Measurements from ENCODE around the gene PPA1.
A peak's percentile ranks its signal among the peaks of the same experiment; 100 is the strongest.
"Not testable (repeated sequence)": the region's sequence is repeated elsewhere in the genome, so short reads cannot be mapped to it uniquely, and the experiment has no call there.

PPA1 gene

GRCh38 chr10:70183304-70183703 lies 49.9 kb downstream of the PPA1 start:
- Mint-ChIP-seq H3K27me3 (peaks cover 15% of the 10 kb centered on the region), H3K4me1 (peaks cover 3% of the 10 kb centered on the region), H3K27ac (no peak overlapping the region), H3K9me3 (peaks cover 3% of the 10 kb centered on the region), H3K36me3 (peaks cover 3% of the 10 kb centered on the region), H3K4me3 (no peak overlapping the region)
- ATAC-seq (ENCODE audit: low read depth) (no peak), DNase-seq (ENCODE audit: low spot score in 2 of 2) (no peak)

DNA sequence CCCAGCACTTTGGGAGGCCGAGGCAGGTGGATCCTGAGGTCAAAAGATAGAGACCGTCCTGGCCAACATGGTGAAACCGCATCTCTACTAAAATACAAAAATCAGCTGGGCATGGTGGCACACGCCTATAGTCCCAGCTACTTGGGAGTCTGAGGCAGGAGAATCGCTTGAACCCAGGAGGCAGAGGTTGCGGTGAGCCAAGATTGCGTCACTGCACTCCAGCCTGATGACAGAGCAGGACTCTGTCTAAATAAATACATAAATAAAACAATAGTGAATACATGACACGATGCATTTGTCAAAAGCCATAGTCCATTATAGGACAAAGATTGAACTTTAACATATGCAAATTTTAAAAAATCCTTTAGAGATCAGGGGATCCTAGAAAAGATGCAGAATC lies 54.0 kb downstream of the PPA1 start:
- not testable (repeated sequence) for H3K27ac Mint-ChIP-seq; DNase-seq (ENCODE audit: low spot score in 2 of 2); H3K4me1 Mint-ChIP-seq; H3K36me3 Mint-ChIP-seq; H3K9me3 Mint-ChIP-seq; H3K4me3 Mint-ChIP-seq; ATAC-seq (ENCODE audit: low read depth)
- peaks cover 13% of the 10 kb centered on the region for H3K27me3 Mint-ChIP-seq

DNA sequence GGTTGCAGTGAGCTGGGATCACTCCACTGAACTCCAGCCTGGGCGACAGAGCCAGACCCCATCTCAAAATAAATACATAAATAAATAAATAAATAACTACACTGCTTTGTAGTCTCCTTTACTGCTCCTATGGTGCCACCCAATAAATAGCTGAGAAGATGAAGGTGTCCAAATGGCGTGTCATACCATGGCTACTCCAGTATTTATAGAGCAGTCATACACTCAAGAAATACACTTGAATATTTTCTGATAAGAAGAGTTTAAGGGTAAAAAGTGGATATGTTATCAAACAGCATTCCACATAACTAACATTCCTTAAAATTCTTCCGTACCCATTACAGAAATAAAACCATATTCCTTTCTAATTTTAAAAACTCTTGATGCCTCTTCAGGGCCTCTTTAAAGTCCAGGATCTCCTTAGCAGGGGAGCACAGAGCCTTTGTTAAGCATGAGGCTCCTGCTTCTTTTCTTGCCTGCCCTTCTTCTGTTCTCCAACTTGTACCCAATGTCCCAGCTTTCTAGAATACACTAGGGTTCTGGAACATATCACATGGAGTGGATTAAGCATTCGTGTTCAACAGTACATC lies 55.0 kb downstream of the PPA1 start:
- peaks cover 4% of the 10 kb centered on the region for H3K4me1 Mint-ChIP-seq
- no peak overlapping the region for H3K4me3 Mint-ChIP-seq
- peaks cover 3% of the 10 kb centered on the region for H3K9me3 Mint-ChIP-seq
- H3K36me3 Mint-ChIP-seq, result peaks cover 3% of the 10 kb centered on the region
- H3K27me3 Mint-ChIP-seq, result peaks cover 11% of the 10 kb centered on the region
- no peak for DNase-seq (ENCODE audit: low spot score in 2 of 2)
- H3K27ac Mint-ChIP-seq, result no peak overlapping the region
- no peak for ATAC-seq (ENCODE audit: low read depth)

- ATAC-seq (ENCODE audit: low read depth) (no peak), DNase-seq (ENCODE audit: low spot score in 2 of 2) (no peak)
- Mint-ChIP-seq H3K27me3 (peaks cover 10% of the 10 kb centered on the region), H3K4me3 (no peak overlapping the region), H3K9me3 (peaks cover 3% of the 10 kb centered on the region), H3K4me1 (peaks cover 2% of the 10 kb centered on the region), H3K27ac (no peak overlapping the region), H3K36me3 (peaks cover 3% of the 10 kb centered on the region)
Measured at GRCh38 chr10:70176441-70176840, 56.8 kb downstream of the PPA1 start.

GRCh38 chr10:70175516-70175915 lies 57.7 kb downstream of the PPA1 start:
- ATAC-seq (ENCODE audit: low read depth), result no peak
- Mint-ChIP-seq H3K27me3 (peaks cover 6% of the 10 kb centered on the region), H3K27ac (no peak overlapping the region), H3K9me3 (peaks cover 3% of the 10 kb centered on the region), H3K4me1 (peaks cover 2% of the 10 kb centered on the region), H3K36me3 (peaks cover 3% of the 10 kb centered on the region), H3K4me3 (no peak overlapping the region)
- no peak for DNase-seq (ENCODE audit: low spot score in 2 of 2)

DNA sequence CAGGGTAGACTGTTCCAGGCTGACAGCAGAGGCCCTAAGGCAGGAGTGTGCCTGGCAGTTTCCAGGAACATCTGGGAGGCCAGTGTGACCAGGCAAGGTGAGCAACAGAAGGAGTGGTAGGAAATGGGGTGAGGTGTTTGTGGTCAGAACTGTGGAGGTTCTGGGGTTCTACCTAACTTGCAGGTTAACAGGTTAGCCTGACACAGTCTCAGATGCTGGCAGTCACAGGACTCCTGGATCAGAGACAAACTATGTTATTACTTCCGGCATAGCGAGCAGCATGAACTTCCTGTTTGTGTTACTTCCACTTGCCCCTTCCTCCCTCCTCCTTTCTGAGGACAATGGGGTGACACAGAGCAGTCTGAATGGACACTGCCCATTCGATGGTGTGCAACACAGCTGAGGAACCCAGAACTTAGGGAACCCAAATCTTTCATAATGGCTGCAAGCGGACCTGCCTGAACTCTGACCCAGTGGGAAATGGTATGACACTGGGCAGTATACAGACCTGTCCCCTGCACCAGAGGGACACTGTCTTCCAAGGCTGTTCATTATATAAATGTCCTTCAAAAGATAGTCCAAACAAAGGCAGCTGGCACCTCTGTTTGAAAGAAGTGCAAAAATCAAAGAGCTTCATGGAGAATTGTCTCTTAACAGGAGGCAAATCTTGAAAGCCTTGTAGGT lies 59.0 kb downstream of the PPA1 start:
- Mint-ChIP-seq H3K27ac (no peak overlapping the region), H3K9me3 (no peaks in the 10 kb centered on the region), H3K27me3 (no peaks in the 10 kb centered on the region), H3K36me3 (no peaks in the 10 kb centered on the region), H3K4me3 (no peak overlapping the region), H3K4me1 (peaks cover 7% of the 10 kb centered on the region)
- DNase-seq (ENCODE audit: low spot score in 2 of 2) (peak in 1 of 2 donors; percentile 5), ATAC-seq (ENCODE audit: low read depth) (no peak)

GRCh38 chr10:70169649-70170364 lies 63.4 kb downstream of the PPA1 start:
- ATAC-seq (ENCODE audit: low read depth), result peak; percentile 14
- peaks cover 25% of the 10 kb centered on the region for H3K4me1 Mint-ChIP-seq
- peak in 1 of 2 donors; percentile 7 for DNase-seq (ENCODE audit: low spot score in 2 of 2)
- no peaks in the 10 kb centered on the region for H3K27me3 Mint-ChIP-seq
- no peaks in the 10 kb centered on the region for H3K9me3 Mint-ChIP-seq
- H3K27ac Mint-ChIP-seq, result peak overlapping the region; percentile 98
- peak overlapping the region; percentile 98 for H3K4me3 Mint-ChIP-seq
- peaks cover 4% of the 10 kb centered on the region for H3K36me3 Mint-ChIP-seq

GRCh38 chr10:70169011-70169410 lies 64.2 kb downstream of the PPA1 start:
- ATAC-seq (ENCODE audit: low read depth) (no peak), DNase-seq (ENCODE audit: low spot score in 2 of 2) (no peak)
- peaks cover 28% of the 10 kb centered on the region for H3K4me1 Mint-ChIP-seq

GRCh38 chr10:70167246-70167645 lies 66.0 kb downstream of the PPA1 start:
- Mint-ChIP-seq H3K27ac (no peak overlapping the region), H3K9me3 (no peaks in the 10 kb centered on the region), H3K4me3 (peak overlapping the region; percentile 32), H3K4me1 (peaks cover 39% of the 10 kb centered on the region), H3K36me3 (peaks cover 8% of the 10 kb centered on the region), H3K27me3 (no peaks in the 10 kb centered on the region)
- DNase-seq (ENCODE audit: low spot score in 2 of 2) (no peak), ATAC-seq (ENCODE audit: low read depth) (no peak)

More at GRCh38 chr10:70169011-70169410, 64.2 kb downstream of the PPA1 start:
- H3K27ac Mint-ChIP-seq, result peak overlapping the region; percentile 98
- H3K27me3 Mint-ChIP-seq, result no peaks in the 10 kb centered on the region
- H3K9me3 Mint-ChIP-seq, result no peaks in the 10 kb centered on the region
- peaks cover 4% of the 10 kb centered on the region for H3K36me3 Mint-ChIP-seq
- peak overlapping the region; percentile 98 for H3K4me3 Mint-ChIP-seq

GRCh38 chr10:70166394-70166793 lies 66.8 kb downstream of the PPA1 start:
- H3K4me3 Mint-ChIP-seq, result no peak overlapping the region

GRCh38 chr10:70164163-70164562 lies 69.1 kb downstream of the PPA1 start:
- H3K4me3 Mint-ChIP-seq, result no peak overlapping the region
- H3K36me3 Mint-ChIP-seq, result peaks cover 18% of the 10 kb centered on the region
- H3K27me3 Mint-ChIP-seq, result no peaks in the 10 kb centered on the region
- no peaks in the 10 kb centered on the region for H3K9me3 Mint-ChIP-seq
- H3K27ac Mint-ChIP-seq, result no peak overlapping the region
- DNase-seq (ENCODE audit: low spot score in 2 of 2), result no peak
- ATAC-seq (ENCODE audit: low read depth), result no peak
- peaks cover 39% of the 10 kb centered on the region for H3K4me1 Mint-ChIP-seq

More at GRCh38 chr10:70166394-70166793, 66.8 kb downstream of the PPA1 start:
- Mint-ChIP-seq H3K36me3 (peaks cover 13% of the 10 kb centered on the region), H3K27ac (no peak overlapping the region), H3K4me1 (peaks cover 43% of the 10 kb centered on the region), H3K27me3 (no peaks in the 10 kb centered on the region), H3K9me3 (no peaks in the 10 kb centered on the region)
- ATAC-seq (ENCODE audit: low read depth) (no peak), DNase-seq (ENCODE audit: low spot score in 2 of 2) (no peak)

- Mint-ChIP-seq H3K27ac (no peak overlapping the region), H3K4me1 (peaks cover 34% of the 10 kb centered on the region), H3K4me3 (no peak overlapping the region), H3K27me3 (no peaks in the 10 kb centered on the region), H3K36me3 (peaks cover 23% of the 10 kb centered on the region), H3K9me3 (no peaks in the 10 kb centered on the region)
- ATAC-seq (ENCODE audit: low read depth) (no peak), DNase-seq (ENCODE audit: low spot score in 2 of 2) (no peak)
Measured at GRCh38 chr10:70163448-70163847, 69.8 kb downstream of the PPA1 start.

GRCh38 chr10:70162892-70163201 lies 70.4 kb downstream of the PPA1 start:
- Mint-ChIP-seq H3K27me3 (no peaks in the 10 kb centered on the region), H3K4me3 (no peak overlapping the region), H3K36me3 (peaks cover 23% of the 10 kb centered on the region), H3K9me3 (no peaks in the 10 kb centered on the region), H3K4me1 (peaks cover 32% of the 10 kb centered on the region), H3K27ac (peak overlapping the region; percentile 63)
- DNase-seq (ENCODE audit: low spot score in 2 of 2) (no peak), ATAC-seq (ENCODE audit: low read depth) (peak; percentile 45)

DNA sequence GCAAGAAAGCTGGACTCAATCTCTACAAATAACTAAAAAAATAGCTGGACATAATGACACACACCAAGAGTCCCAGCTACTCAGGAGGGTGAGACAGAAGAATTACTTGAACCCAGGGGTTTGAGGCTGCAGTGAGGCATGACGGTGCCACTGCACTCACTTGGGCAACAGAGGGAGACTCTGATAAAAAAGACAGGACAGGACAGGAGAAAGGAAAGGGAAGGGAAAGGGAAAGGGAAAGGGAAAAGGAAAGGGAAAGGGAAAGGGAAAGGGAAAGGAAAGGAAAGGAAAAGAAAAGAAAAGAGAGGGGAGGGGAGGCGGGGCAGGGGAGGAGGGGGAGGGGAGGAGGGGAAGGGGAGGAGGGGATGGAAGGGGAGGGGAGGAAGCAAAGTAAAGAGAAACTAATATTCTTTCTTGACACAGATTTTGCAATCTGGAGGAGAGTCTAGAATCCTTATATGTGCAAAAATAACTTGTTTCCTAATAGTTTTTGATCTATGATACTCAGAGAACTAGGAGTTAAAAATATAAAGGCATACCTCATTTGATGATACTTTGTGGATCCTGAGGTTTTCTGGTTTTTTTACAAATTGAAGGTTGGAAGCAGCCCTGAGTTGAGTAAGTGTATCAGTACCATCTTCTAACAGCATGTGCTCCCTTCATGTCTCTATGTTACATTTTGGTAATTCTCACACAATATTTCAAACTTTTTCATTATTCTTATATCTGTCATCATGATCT lies 70.9 kb downstream of the PPA1 start:
- Mint-ChIP-seq H3K4me3 (no peak overlapping the region), H3K27ac (peak overlapping the region; percentile 72), H3K36me3 (peaks cover 23% of the 10 kb centered on the region), H3K27me3 (no peaks in the 10 kb centered on the region), H3K4me1 (peaks cover 31% of the 10 kb centered on the region), H3K9me3 (no peaks in the 10 kb centered on the region)
- no peak for ATAC-seq (ENCODE audit: low read depth)
- no peak for DNase-seq (ENCODE audit: low spot score in 2 of 2)
